ENCODE measurements around the gene HOXA4. TPM values are rescaled to one million over a fixed set of nuclear protein-coding genes. Genes with fewer than 3 reads are reported as not detected.
A peak's percentile ranks its signal among the peaks of the same experiment; 100 is the strongest.

HOXA4 gene
- total RNA-seq, 1 donor from 2014 or later = 7.1 TPM

GRCh38 chr7:27102581-27103442, 27.7 kb downstream of the HOXA4 start, which contains the start of gene HOXA2:
Gene HOXA2, minus strand, starts transcription at chr7:27102683. Its CDS starts 183 bp downstream, at chr7:27102500.
- Histone ChIP-seq H3K27ac (peak within 1 kb of the TSS; percentile 91), H3K4me3 (peak within 1 kb of the TSS; percentile 91), H3K36me3 (no peaks in the 10 kb centered on the region), H3K9me3 (no peaks in the 10 kb centered on the region), H3K4me1 (peaks cover 17% of the 10 kb centered on the region), H3K27me3 (peaks cover 26% of the 10 kb centered on the region)
- DNase-seq (no peak), ATAC-seq (peak; percentile 56)
- TF ChIP-seq, protein P1, sequence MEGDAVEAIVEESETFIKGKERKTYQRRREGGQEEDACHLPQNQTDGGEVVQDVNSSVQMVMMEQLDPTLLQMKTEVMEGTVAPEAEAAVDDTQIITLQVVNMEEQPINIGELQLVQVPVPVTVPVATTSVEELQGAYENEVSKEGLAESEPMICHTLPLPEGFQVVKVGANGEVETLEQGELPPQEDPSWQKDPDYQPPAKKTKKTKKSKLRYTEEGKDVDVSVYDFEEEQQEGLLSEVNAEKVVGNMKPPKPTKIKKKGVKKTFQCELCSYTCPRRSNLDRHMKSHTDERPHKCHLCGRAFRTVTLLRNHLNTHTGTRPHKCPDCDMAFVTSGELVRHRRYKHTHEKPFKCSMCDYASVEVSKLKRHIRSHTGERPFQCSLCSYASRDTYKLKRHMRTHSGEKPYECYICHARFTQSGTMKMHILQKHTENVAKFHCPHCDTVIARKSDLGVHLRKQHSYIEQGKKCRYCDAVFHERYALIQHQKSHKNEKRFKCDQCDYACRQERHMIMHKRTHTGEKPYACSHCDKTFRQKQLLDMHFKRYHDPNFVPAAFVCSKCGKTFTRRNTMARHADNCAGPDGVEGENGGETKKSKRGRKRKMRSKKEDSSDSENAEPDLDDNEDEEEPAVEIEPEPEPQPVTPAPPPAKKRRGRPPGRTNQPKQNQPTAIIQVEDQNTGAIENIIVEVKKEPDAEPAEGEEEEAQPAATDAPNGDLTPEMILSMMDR (IDR thresholded peaks at IDR 0.05) = no peak
- intact Hi-C loops (cut with DNase I) = loop anchor here (10.0 kb wide), 1 partner anchor 248 kb away; no protein-coding TSS in a partner anchor

DNA sequence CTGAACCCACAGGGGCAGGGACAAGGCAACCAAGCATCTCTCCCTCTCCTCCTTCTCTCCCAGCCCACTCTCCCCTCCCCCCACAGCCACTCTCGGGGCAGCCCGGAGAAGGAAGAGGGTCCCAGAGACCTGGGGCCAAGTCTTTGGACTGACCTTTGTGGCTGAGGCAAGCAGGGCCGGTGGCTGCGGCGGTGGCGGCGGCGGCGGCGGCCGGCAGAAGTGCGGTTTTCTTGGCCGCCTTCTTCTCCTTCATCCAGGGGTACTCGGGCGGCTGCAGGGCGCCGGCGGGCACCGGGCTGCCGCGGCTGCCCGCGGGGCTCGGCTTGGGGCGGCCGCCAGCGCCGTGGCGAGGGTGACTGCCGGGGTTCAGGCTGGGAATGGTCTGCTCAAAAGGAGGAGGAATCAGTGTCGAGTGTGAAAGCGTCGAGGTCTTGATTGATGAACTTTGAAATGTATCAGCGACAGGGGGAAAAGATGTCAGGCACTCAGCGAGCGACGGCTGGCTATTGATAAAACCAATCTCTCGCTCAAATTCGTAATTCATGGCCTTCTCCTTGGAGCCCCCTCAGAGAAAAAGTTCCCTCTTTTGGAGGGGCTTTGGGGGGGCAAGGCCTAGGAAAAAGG, 28.5 kb downstream of the HOXA4 start:
- ATAC-seq = no peak
- H3K4me1 ChIP-seq = peaks cover 17% of the 10 kb centered on the region
- H3K27me3 ChIP-seq = peaks cover 26% of the 10 kb centered on the region
- peak overlapping the region; percentile 91 for H3K4me3 ChIP-seq
- no peaks in the 10 kb centered on the region for H3K36me3 ChIP-seq
- TF ChIP-seq, protein P1 (IDR thresholded peaks at IDR 0.05) = no peak
- DNase-seq = no peak
- no peaks in the 10 kb centered on the region for H3K9me3 ChIP-seq
- intact Hi-C loops (cut with DNase I) = loop anchor here (10.0 kb wide), 1 partner anchor 247 kb away; no protein-coding TSS in a partner anchor
- H3K27ac ChIP-seq = peak overlapping the region; percentile 91

DNA sequence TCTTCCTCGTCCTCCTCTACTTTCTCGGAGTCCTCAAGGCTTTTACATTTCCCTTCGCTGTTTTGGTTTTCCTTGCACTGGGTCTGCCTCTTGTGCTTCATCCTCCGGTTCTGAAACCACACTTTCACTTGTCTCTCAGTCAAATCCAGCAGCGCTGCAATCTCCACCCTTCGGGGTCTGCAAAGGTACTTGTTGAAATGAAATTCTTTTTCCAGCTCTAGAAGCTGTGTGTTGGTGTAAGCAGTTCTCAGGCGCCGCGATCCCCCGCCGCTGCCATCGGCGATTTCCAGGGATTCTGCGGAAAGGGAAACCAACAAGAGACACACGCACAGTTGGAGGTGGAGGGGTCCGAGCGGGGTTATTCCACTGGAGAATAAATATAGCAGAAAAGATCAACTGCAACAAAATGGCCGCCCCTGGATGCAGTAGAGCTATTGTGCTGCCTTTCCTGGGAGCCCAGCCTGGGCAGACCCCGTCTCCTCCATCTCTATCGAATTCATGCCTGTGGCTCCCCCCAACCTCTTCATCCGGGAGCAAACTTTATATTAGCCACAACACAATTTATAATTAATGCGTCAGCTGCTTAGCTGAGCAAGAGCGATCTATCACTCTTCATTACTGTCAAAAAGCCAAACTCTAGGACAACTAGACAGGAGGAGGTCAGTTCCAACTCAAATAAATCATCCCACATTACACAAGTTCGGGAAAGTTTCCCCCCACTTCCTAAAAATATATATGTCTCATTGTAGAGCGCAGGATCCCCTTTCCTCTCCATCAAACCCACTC, 29.2 kb downstream of the HOXA4 start:
- TF ChIP-seq, protein P1 (IDR thresholded peaks at IDR 0.05) = no peak
- Histone ChIP-seq H3K27ac (peak overlapping the region; percentile 91), H3K4me3 (peak overlapping the region; percentile 91), H3K9me3 (no peaks in the 10 kb centered on the region), H3K27me3 (peaks cover 20% of the 10 kb centered on the region), H3K36me3 (no peaks in the 10 kb centered on the region), H3K4me1 (peaks cover 17% of the 10 kb centered on the region)
- intact Hi-C loops (cut with DNase I) = loop anchor here (10.0 kb wide), 1 partner anchor 247 kb away; no protein-coding TSS in a partner anchor
- ATAC-seq (no peak), DNase-seq (no peak)

- ATAC-seq = no peak
- TF ChIP-seq, protein P1 (IDR thresholded peaks at IDR 0.05) = no peak
- Histone ChIP-seq H3K27me3 (peaks cover 17% of the 10 kb centered on the region), H3K9me3 (no peaks in the 10 kb centered on the region), H3K36me3 (no peaks in the 10 kb centered on the region), H3K4me1 (peaks cover 14% of the 10 kb centered on the region), H3K27ac (peak overlapping the region; percentile 91), H3K4me3 (peak overlapping the region; percentile 91)
- DNase-seq = no peak
- intact Hi-C loops (cut with DNase I) = loop anchor here (10.0 kb wide), 1 partner anchor 246 kb away; no protein-coding TSS in a partner anchor
These were observed 29.8 kb downstream of the HOXA4 start for GRCh38 chr7:27100694-27101170.

Measured in upper lobe of right lung (tissue), 1 donor.